ENCODE data around the gene PPP1R14D.
"Not testable (repeated sequence)": the region's sequence is repeated elsewhere in the genome, so short reads cannot be mapped to it uniquely, and the experiment has no call there.

- TF ChIP-seq CTCF (IDR thresholded peaks at IDR 0.05 in 4 of 5, conservative IDR thresholded peaks at IDR 0.05 in 1 of 5); POLR2A (IDR thresholded peaks at IDR 0.05): not testable (repeated sequence)
These were observed 32.6 kb upstream of the PPP1R14D start for GRCh38 chr15:40861147-40861546.

Data from gastrocnemius medialis (tissue), 4 donors.